OCI-LY3 (cell line): Measurements from ENCODE around the gene BPIFB6.

Source experiments
- CTCF ChIP-seq: fragments of 200-600, 300-600 bp; sonication (generic); IDR thresholded peaks from 2 replicates; pipeline ENCODE4 v1.5.1; 2014; ENCODE audit warnings: antibody characterized with exemption, low read length, low read depth
- EZH2phosphoT487 ChIP-seq: fragments of 200-600 bp; shearing (Covaris generic); IDR thresholded peaks from 2 replicates; pipeline ENCODE4 v1.6.1; 2018; ENCODE audit warnings: antibody characterized with exemption, mixed run types, low read depth

GRCh38 chr20:33033381-33033780 is 1.9 kb downstream of the BPIFB6 start:
- TF ChIP-seq CTCF (no peak), EZH2phosphoT487 (no peak)
